D721Med (cell line): ENCODE measurements around the gene DNMT3A.

Experiments
- DNase-seq: peaks from one replicate; pipeline ENCODE4 v3.0.0; 2011; ENCODE audit warnings: low spot score; ENCODE audit not compliant: insufficient read length
- FAIRE-seq: peaks from 2 replicates; lab custom pipeline; 2011; peaks lifted over from hg19 to GRCh38; lab: Jason Lieb, UNC
- TF ChIP-seq, protein P1 (sequence below): IDR thresholded peaks from 2 replicates; pipeline ENCODE4 v1.5.1; 2012; ENCODE audit warnings: mild to moderate bottlenecking, control low read depth; ENCODE audit not compliant: insufficient read depth; ENCODE audit errors: missing control alignments

Gene DNMT3A

DNA sequence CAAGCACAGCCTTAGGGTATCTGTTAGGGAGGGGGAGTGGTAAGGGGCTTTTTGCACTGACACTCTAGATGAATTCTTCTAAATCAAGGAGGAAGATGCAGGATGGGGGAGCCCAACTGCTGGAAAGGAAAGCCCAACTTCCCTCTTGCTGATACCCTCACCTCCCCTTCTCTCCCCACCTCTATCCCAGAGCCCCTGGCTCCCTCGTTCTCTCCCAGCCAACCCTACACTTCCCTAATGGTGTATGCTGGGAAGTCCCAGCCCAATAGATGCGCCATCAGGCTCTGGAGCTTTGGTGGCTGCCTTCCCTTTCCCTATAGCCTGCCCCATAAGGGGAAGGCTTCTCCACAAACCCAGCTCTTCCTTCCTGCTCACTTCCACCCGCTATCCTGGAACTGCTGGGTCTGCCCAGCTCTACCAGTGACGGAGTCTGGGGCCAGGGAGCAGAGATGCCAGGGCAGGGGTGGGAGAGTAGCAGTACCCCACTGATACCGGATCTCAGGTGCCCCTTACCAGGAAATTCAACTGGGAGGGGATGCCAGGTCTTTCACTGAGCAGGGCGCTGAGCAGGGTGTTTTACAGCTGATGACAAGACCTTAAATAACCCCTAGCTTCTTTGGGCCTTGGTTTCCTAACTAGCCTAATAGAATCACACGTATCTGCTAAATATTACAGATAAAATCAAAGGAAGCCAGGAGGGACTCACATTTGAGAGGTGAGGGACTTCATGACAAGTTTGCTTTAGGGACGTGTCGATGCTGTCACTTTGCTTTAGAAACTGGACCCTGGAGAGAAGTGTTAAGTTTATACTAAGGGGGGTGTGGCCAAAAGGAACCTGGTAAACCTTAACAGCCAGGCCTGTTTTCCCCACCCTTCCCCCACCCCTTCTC is 82.6 kb downstream of the DNMT3A start:
- DNase-seq: no peak
- TF ChIP-seq, protein P1, sequence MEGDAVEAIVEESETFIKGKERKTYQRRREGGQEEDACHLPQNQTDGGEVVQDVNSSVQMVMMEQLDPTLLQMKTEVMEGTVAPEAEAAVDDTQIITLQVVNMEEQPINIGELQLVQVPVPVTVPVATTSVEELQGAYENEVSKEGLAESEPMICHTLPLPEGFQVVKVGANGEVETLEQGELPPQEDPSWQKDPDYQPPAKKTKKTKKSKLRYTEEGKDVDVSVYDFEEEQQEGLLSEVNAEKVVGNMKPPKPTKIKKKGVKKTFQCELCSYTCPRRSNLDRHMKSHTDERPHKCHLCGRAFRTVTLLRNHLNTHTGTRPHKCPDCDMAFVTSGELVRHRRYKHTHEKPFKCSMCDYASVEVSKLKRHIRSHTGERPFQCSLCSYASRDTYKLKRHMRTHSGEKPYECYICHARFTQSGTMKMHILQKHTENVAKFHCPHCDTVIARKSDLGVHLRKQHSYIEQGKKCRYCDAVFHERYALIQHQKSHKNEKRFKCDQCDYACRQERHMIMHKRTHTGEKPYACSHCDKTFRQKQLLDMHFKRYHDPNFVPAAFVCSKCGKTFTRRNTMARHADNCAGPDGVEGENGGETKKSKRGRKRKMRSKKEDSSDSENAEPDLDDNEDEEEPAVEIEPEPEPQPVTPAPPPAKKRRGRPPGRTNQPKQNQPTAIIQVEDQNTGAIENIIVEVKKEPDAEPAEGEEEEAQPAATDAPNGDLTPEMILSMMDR: no peak
- FAIRE-seq: no peak

DNA sequence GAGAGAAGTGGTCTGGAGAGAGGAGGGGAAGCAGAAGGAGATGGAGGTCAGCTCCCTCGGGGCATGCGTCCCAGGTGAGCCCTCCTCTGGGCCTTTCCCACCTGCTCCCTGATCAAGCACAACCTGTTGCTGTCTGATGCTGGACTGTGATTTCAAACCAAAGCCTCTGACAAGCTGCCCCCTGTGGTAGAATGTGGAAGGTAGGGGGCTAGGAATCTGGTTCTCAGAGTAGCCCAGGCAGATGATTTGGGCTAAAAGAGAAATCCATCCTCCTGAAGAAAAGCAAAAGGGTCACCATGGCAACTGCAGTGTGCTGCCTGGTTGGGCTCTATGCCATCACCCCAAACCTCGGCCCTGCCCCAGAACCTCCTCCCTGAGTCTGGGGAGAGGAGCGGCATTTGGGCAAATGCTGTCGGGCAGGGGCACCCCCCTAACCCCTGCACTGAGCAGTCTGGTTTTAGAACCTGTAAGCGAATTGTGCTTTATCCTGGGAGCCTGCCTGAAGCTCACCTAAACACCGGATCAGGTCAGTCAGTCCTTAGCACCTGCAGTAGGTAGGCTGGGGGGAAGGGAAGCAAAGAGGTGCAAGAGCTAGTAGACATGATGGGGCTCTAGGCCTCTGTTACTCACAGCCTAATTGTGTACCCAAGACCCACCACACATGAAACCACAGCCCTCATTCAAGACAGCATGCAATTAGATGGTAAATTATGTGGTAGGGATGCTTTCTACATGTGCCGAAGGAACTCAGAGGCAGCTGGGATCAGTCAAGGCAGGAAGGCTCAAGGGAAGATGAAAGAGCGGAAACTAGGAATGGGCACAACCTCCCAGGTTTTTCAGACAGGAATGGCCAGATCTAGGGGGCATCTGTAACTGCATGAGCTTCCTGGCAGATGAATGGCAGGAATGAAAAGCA is 83.5 kb downstream of the DNMT3A start:
- TF ChIP-seq, protein P1: no peak
- DNase-seq: no peak
- FAIRE-seq: no peak

DNA sequence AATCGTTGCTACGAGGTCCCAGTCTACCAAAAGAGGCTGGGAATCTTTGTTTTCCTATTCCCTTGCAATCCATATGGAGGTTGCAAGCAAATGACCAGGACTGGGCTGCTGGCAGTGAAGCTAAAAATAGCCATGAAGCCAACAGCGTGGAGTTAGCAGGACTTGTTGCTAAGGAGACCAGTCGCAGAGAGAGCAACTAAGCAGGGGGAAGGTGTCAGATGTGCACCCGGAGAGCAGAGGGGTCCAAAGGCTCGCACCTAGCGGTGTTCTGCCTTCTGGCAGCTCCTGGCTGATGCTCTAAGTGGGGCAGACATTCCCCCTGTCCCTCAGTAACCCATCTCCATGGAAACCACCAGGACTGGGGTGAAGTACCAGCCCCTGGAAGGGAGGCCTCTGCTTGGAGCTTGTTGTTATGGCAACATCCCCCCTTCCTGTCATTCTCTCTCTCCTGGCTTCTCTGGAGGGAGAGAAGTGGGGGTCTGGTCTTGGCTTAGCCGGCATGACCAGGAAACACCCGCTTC is 84.6 kb downstream of the DNMT3A start:
- DNase-seq (no peak), FAIRE-seq (no peak)
- TF ChIP-seq, protein P1: no peak

DNA sequence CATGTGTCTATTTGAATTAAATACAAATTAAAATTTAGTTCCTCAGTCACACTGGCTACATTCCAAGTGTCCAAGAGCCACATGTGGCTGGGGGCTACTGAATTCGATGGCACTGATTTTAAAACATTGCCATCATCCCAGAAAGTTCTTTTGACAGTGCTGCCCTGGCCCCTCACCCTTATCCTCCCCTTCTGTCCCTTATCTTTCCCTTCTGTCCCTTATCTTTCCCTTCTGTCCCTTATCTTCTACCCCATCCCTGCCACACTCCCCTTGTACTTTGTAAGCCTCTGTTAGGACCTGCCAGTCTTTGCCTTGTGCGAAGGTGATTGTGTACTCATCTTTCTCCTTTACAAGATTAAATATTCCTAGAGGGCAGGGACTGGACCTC is 85.2 kb downstream of the DNMT3A start:
- DNase-seq: no peak
- TF ChIP-seq, protein P1: no peak
- FAIRE-seq: no peak

DNA sequence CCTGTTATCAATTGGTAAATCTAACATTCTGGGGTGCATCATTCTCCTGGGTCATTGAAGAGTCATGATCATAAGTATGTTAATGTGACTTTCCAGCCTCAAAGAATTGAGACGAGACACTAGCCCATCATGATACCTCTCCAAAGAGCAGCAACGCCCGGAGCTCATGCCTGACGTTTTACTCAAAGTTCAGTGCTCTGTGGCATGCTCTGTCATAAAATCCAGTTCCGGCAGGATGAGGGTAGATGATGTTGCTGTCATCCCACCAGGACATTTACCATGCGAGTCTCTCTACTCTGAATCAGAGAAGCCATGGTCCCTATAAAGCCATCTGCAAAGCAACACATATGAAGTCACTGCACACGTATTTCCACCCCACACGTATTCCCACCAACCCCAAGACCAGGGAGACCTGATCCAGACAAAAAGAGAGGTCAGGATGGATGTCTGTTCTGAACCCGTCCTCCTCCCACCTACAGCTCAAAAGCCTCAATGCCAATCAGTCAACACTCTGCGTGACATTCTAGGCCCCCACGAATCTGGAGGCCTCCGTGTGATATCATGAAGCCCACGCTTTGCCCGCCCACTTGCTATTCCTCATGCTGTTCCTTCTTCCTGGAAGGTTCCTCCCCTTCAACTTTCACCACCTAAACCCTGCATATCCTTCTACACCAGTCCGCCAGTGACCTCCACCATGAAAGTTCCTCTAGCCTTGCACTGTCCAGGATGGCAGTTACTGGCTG is 85.8 kb downstream of the DNMT3A start:
- FAIRE-seq (no peak), DNase-seq (no peak)
- TF ChIP-seq, protein P1: no peak

DNA sequence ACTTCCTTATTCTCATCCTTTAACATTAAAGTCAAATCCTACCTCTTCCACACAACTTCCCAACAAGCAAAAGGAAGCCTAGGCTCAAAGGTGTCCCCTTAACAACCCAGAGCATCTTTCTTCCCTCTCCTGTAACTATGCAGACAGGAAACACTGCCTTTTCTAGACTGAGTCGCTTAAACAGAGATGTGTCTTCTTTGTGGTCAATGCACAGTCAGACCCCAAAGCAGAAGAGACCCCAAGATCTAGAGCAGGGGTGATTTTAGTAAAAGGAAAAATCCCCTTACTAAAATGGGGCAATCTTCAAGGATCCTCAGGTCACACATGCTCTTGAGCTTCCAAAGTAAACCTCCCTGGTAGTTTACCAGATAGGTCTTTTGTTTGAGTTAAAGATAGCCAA is 86.8 kb downstream of the DNMT3A start:
- DNase-seq (no peak), FAIRE-seq (no peak)
- TF ChIP-seq, protein P1: no peak
